GM21786 (cell line): ENCODE data around the gene KCNK3.
"Not testable (repeated sequence)": the region's sequence is repeated elsewhere in the genome, so short reads cannot be mapped to it uniquely, and the experiment has no call there.

Source experiments
- ATAC-seq: cut with Tn5 transposase; IDR thresholded peaks from one replicate; pipeline ENCODE4 v1.9.1; 2021; ENCODE audit not compliant: unreplicated experiment

The KCNK3 gene

DNA sequence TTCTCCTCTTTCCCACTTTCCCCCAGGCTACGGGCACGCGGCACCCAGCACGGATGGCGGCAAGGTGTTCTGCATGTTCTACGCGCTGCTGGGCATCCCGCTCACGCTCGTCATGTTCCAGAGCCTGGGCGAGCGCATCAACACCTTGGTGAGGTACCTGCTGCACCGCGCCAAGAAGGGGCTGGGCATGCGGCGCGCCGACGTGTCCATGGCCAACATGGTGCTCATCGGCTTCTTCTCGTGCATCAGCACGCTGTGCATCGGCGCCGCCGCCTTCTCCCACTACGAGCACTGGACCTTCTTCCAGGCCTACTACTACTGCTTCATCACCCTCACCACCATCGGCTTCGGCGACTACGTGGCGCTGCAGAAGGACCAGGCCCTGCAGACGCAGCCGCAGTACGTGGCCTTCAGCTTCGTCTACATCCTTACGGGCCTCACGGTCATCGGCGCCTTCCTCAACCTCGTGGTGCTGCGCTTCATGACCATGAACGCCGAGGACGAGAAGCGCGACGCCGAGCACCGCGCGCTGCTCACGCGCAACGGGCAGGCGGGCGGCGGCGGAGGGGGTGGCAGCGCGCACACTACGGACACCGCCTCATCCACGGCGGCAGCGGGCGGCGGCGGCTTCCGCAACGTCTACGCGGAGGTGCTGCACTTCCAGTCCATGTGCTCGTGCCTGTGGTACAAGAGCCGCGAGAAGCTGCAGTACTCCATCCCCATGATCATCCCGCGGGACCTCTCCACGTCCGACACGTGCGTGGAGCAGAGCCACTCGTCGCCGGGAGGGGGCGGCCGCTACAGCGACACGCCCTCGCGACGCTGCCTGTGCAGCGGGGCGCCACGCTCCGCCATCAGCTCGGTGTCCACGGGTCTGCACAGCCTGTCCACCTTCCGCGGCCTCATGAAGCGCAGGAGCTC lies 35.4 kb downstream of the KCNK3 start:
- ATAC-seq, result no peak

- ATAC-seq, result no peak
Measured at GRCh38 chr2:26729311-26729710, 36.8 kb downstream of the KCNK3 start.

DNA sequence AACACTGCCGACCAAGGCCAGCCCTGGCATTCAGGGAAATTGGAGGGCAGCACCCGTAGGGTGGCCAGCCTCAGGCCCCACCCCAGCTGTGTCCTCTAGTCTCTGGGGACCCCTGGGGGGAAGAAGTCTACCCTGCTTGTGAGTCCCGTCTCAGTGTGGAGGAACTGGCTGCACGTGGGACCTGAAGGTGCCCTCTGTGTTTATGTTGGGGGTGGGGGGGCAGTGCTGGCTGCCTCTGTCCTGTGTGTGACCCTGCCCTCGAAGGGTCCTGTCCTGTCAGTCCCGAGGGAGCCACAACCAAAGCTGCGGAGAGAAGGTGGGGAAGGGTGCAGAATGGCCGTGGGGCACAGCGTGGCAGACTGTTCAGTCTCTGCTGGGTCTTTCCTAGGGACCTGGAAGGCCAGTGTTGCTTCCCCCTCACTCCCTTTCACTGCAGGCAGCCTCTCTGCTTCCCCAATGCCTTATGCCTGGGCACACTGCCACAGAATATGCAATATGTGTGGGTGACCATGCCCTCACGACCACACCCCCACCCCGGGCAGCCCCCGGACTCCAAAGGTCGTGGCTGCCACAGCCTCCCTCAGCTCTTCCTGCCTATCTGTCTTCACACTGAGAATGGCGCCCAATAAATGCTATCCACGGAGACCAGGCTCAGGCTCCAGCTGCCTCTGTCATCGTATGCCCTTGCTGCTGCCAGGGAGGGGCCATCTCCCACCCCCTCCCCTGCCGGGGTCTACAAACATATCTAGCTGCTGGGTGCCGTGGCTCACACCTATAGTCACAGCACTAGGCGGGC lies 38.2 kb downstream of the KCNK3 start:
- no peak for ATAC-seq

DNA sequence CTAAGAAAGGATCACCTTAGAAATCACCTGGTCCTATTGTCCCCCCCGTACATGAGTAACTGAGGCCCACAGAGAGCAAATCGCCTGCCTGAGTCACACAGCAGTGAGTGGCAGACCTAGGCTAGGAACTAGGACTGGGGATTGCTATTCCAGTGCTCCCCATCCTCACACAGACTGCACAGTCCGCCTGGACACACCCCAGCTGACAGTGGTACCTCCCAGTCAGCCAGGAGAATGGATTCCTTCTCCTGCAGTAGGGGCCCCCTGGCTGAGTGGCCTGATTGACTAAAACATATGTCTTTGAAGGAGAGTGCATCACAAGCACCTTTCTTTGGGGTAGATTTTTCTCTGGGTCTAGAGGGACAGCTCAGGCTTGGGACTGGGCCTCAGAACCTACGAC lies 39.2 kb downstream of the KCNK3 start:
- no peak for ATAC-seq

DNA sequence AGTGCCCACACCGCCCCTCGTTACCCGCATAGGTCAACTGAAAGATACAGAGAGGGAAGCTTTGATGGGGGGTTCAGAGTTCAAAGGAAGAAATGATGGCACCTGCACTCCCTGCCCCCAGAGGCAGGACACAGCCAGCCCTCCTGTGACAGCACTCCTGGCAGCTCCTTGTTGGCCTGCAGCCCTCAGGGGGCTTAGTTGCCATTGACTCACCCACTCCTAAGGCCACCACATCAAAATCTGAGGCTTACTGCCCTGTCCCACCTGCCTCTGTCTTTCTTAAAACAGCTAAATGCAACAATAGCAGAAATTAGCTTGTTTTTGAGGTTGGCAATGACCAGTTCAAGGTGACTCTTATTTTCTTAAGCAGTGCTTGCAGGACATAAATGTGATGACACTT lies 39.9 kb downstream of the KCNK3 start:
- ATAC-seq, result no peak

- no peak for ATAC-seq
Measured at GRCh38 chr2:26733413-26733812, 40.9 kb downstream of the KCNK3 start.

- no peak for ATAC-seq
Measured at GRCh38 chr2:26735097-26735496, 42.6 kb downstream of the KCNK3 start.

DNA sequence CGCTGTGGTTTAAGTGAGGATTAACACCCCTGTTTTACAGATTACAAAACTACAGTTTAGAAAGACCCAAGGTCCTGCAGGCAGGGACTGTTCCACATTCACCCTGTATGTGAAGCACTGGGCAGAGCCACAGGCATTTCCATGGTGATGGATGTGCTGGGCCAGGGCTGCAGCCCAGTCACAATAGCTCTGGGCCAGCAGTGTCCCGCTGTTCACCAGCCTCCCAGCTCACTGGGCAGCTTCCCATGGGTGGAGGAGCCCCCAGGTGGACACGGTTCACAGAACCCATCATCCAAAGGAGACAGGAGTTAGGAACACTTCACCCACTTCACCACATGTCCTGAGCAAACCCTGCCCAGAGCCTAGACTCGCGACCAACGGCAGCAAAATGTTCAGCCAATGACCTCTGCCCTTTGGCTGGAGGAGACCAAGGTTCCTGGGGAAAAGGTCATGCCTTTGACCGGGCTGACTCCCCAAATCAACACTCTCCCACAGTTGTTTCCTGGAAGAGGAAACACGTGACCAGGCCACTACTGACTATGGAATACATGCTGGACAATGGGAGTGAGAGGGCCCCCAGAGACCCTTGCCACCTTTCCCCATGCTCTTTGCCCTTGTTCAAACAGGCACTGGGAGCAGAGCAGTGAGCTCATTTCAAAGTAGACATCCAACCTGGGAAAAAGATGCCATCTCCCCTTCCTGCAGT lies 43.5 kb downstream of the KCNK3 start:
- no peak for ATAC-seq

DNA sequence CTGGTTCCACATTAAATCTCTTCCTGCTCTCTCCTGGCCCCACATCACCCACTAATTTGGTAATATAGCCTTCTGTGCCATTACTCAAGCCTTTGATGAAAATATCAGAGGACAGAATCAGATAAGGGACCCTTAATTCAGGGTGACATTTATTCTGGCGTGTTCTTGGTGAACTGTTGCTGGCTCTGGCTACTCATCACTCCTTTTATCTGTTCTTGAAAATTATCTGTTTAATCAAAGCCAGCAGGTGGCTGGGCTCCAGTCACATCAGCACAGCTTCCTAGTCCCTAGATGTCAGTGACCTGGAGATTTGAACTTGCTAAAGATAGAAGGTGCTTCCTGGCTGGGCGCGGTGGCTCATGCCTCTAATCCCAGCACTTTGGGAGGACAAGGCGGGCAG lies 44.7 kb downstream of the KCNK3 start:
- no peak for ATAC-seq

DNA sequence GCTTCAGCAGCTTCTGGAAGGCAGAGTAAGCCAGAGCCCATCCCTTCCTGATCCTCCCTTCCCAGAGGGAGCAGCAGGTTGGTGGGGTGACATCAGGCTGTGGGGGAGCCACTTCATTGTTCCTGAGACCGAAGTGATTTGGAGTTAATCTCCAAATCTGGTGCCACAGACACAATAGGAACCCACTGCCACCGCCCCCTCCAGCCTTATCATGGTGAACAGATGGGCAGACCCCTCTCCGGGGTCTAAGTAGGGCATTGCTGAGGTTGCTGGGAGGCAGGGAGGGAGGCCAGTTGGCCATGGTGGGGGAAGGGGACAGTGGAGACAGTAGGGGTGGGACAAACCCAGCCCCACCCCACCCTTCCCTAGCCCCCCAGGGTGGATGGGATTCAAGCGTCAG lies 46.0 kb downstream of the KCNK3 start:
- no peak for ATAC-seq

DNA sequence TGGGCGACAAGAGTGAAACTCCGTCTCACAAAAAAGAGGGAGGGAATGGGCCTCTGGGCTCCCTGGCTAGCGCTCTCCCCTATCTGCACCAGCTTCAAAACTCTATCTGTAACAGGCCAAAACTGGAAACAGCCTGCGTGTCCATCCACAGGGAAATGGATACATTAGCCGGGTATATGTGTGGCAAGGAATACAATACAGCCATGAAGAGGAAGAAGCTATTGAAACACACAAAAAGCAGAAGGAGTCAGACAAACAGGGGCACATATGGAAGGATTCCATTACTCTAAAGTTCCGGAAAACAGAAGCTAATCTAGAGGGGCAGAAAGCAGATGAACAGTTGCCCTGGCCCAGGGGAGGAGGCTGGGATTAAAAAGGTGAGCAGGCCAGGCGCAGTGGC lies 47.0 kb downstream of the KCNK3 start:
- no peak for ATAC-seq

DNA sequence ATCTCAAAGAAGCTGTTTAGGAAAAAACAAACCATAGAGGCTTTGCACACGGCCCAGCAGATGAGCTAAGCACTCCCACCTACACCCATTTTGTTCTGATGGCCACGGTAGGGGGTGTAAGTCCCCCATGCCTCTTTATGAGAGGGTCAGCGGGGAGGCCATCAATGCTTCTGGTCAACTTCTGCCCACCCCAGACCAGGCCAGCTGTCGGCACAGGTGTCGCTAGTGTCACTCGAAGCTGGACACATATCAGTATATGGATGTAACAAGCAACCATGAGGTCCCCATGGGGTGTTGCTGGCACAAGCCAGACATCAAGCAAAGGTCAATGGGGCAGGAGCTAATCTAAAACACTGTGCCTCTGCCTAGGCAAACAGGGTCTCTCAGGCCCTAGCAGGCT lies 47.8 kb downstream of the KCNK3 start:
- ATAC-seq, result no peak

GRCh38 chr2:26740890-26741302 lies 48.4 kb downstream of the KCNK3 start:
- ATAC-seq, result no peak

- no peak for ATAC-seq
Measured at GRCh38 chr2:26742048-26742770, 49.7 kb downstream of the KCNK3 start.

DNA sequence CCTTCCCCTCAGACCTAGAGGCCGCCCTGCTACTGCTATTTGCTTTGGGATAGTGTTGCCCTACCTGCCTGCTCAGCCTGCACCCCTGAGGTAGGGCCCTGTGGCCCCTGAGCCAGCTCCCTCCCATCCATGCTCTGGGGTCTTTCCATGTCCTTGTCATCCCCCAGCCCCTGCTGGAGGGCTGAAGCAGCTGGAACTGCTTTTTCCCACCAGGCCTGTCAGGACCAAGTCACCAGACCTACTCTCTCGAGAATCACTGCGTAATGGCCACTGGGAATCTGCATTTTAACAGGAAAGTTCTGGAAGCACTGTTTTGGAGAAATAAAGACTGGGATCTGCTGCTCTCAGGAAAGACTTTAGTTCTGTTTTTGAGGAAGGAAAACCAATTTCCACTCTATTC lies 51.3 kb downstream of the KCNK3 start:
- no peak for ATAC-seq

DNA sequence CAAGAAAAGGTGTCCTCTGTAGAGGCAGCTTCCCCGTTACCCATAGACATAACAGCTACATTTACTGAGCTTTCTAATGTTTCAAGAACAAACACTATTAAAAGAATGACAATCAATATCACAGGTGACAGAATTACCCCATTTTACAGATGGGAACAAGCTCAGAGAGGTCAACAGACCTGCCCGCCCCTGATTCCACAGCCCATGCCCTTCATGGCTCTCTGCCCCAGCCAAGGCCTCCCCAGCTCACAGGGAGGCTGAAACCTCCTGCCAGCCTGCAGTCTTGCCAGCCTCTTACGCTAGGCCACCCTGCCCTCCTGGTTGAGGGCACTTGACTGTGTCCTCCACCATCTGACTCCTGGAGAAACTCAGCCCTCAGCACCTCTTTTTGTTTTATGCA lies 52.4 kb downstream of the KCNK3 start:
- no peak for ATAC-seq

DNA sequence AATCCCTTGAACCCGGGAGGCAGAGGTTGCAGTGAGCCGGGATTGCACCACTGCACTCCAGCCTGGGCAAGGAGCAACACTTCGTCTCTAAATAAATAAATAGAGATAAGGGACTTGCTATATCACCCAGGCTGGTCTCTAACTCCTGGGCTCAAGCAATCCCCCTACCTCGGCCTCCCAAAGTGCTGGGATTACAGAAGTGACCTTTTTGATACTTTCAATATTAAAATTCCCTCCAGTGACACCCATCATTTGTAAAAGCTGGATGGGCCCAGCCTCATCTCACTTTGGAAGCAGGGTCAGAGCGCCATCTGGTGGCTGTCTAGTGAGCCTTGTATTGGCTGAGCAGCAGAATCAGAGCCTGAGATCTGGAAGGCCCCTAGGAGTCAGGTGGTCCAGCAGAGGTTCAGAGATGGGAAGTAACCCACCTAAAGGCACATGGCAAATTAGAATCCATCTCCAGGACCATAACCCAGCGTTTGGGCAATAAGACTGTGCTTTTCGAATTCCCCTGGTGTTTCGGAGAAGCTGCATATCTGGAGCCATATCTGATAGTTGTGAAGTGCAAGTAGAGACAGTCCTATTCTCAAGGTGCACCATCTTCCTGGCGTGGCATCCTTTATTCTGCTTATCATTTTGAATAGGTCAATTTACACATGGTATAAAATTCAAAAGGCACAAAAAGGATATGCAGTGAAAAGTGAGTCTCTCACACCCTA lies 53.2 kb downstream of the KCNK3 start:
- ATAC-seq, result peak; percentile 60

GRCh38 chr2:26746934-26747333 lies 54.4 kb downstream of the KCNK3 start:
- ATAC-seq, result no peak

GRCh38 chr2:26749787-26750420 lies 57.4 kb downstream of the KCNK3 start:
- not testable (repeated sequence) for ATAC-seq

DNA sequence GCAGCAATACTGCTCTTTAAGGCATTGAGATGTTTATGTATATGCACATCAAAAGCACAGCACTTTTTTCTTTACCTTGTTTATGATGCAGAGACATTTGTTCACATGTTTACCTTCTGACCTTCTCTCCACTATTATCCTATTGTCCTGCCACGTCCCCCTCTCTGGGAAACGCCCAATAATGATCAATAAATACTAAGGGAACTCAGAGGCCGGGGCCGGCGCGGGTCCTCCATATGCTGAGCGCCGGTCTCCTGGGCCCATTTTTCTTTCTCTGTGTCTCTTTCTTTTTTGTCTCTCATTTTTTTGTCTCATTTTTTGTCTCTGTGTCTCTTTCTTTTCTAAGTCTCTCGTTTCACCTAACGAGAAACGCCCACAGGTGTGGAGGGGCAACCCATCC lies 57.9 kb downstream of the KCNK3 start:
- not testable (repeated sequence) for ATAC-seq
